Heart right ventricle (tissue), 16 donors: ENCODE data around the gene TMEM255B. TPM values are rescaled to one million over a fixed set of nuclear protein-coding genes. Genes with fewer than 3 reads are reported as not detected.
A peak's percentile ranks its signal among the peaks of the same experiment; 100 is the strongest.

Source experiments
- ATAC-seq, 8 donors: fragments of 200-7000 bp; cut with Tn5 transposase; one replicate each; pipeline ENCODE4 v1.9.1; 2020; ENCODE audit warnings: mild to moderate bottlenecking in 8 of 8, moderate library complexity in 8 of 8, moderate number of reproducible peaks in 1 of 8
- DNase-seq, 2 donors: peaks; one replicate each; pipeline ENCODE4 v3.0.0-alpha.2; 2020
- H3K27ac ChIP-seq, 10 donors: fragments of 200-600 bp; sonication (generic) in 2 of 10; one replicate each; pipeline versions ENCODE4 v1.5.0 to v1.8.0; 2020 to 2022; ENCODE audit warnings: mild to moderate bottlenecking in 3 of 10
- H3K27me3 ChIP-seq, 7 donors: fragments of 200-600 bp; one replicate each; pipeline ENCODE4 v1.8.0; 2021 to 2022; ENCODE audit warnings: mild to moderate bottlenecking in 2 of 7
- H3K36me3 ChIP-seq, 9 donors: fragments of 200-600 bp; sonication (generic) in 1 of 9; one replicate each; pipeline versions ENCODE4 v1.5.0 to v1.8.0; 2020 to 2022; ENCODE audit warnings: mild to moderate bottlenecking in 2 of 9
- H3K4me1 ChIP-seq, 9 donors: fragments of 200-600 bp; sonication (generic) in 1 of 9; one replicate each; pipeline versions ENCODE4 v1.5.0 to v1.8.0; 2020 to 2022; ENCODE audit warnings: mild to moderate bottlenecking in 4 of 9
- H3K4me3 ChIP-seq, 10 donors: fragments of 200-600 bp; sonication (generic) in 2 of 10; one replicate each; pipeline versions ENCODE4 v1.5.0 to v1.8.0; 2020 to 2022; ENCODE audit warnings: mild to moderate bottlenecking in 7 of 10, moderate library complexity in 2 of 10
- H3K9me3 ChIP-seq, 11 donors: fragments of 200-600 bp in 10 of 11; sonication (generic) in 2 of 11; one replicate each; pipeline versions ENCODE4 v1.5.0 to v1.8.0; 2013 to 2022; ENCODE audit warnings: mild to moderate bottlenecking in 2 of 11, control low read depth in 1 of 11, moderate library complexity in 1 of 11
- WGBS, 2 donors: extraction: QIAGEN DNeasy Blood & Tissue Kit; methylation state at CpG; one replicate each; pipeline ENCODE4 v1.1.7; 2013; ENCODE audit warnings: inconsistent platforms in 1 of 2; 5-methylcytosine and 5-hydroxymethylcytosine counted together
- intact Hi-C, 10 donors: fragments of 100-400 bp; cut with DNase I; formaldehyde crosslinking; loops; one replicate each; pipeline versions ENCODE4 v1.11.1 to v1.14.2; 2022
- polyA plus RNA-seq, 2 donors: library from polyadenylated mRNA; stranded (reverse); fragments of 200-250 nt; gene quantifications; one replicate each; pipeline ENCODE4 v1.2.3, GENCODE V29; 2013
- total RNA-seq, 10 donors: library from RNA; stranded (reverse); fragmentation: NEBNext Ultra II Directional in 3 of 10; extraction: Animal tissue kit (Norgen Biotek cat#: 25700) in 3 of 10; gene quantifications; one replicate each; pipeline versions ENCODE4 v1.2.1 to v1.2.4, GENCODE V29; 2021 to 2023
- TF ChIP-seq, protein P1 (sequence below), 9 donors: fragments of 200-600 bp; sonication (generic) in 2 of 9; IDR thresholded peaks; one replicate each; pipeline versions ENCODE4 v1.5.0 to v1.8.0; 2021 to 2022; ENCODE audit warnings: antibody characterized with exemption in 9 of 9, mild to moderate bottlenecking in 5 of 9, moderate library complexity in 1 of 9
- donor health status: Arrhythmogenic right ventricular cardiomyopathy.
- donor health status: ischemic (EF 13 %, LVEDD 7.1; RV severe dilation, severe dysfunction).
- donor health status: healthy with polysubstance abuse.
- donor health status: DM: no; HTN: yes; CAD: no.
- donor health status: DM: no; HTN: no; CAD: no.
- donor health status: ischemic (EF 25% LVEDD 6.9; RV normal size, moderate dysfunction).
- donor health status: ischemic (EF 25% LVEDD 5.7; RV mildly dilated, moderate dysfunction).
- donor health status: healthy.
- donor health status: DM: yes; HTN: yes; CAD: no.
- donor health status: Ischemic cardiomyopathy.
- donor health status: ischemic (EF 35%, LVEDD 5.7; RV mildly dilated, moderate dysfunction).
- donor health status: nonischemic (EF 11% LVEDD 7.7; RV severe dilation, severe dysfunction).
- donor health status: DM: yes; HTN: yes; CAD: no.
- donor health status: PGD.
- donor health status: ischemic (EF 29% LVEDD 5.4; RV normal size, mild dysfunction).
- donor health status: nonischemic (EF 23%, LVEDD 6.1; RV moderate dilation, normal function).

Gene TMEM255B
- total and polyA plus RNA-seq, 12 donors: 2.4 to 12.9 (median 6.3) TPM

DNA sequence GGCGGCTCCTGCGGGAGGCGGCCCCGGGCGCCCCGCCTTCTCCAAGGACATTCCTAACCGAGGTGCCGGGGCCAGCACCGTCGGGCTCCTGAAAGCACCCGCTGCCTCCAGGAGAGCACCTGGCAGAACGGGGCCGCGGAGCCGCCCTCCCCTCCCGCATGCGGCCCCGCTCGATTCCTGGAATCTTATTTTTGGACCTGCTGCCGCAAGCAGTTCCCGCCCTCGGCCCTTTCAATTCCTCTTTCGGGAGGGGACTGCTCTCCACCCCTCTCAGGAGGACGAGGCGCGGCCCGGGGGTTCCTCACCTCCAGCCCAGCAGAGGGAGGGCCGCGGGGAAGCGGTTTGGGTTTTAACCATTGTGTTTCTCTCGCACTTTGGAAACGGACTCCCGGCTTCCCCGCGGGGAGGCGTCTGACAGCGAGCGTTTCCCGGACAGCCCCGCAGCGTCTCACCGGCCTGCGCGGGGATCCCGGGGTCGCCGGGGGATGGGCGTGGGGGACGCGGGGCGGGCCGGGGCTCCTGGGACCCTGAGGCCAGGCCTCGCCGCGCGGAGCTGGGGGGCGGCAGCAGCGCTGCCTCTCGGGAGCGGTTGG, 104.0 kb downstream of the TMEM255B start:
- intact Hi-C loops: loop anchor here in 7 of 10 donors (2.0 to 5.0 kb wide), 4 partner anchors 41 to 84 kb away; no protein-coding TSS in a partner anchor
- Histone ChIP-seq H3K27me3 (peaks cover 0 to 34% (median 0%) of the 10 kb centered on the region in 7 donors), H3K36me3 (peaks cover 0 to 25% (median 0%) of the 10 kb centered on the region in 9 donors), H3K4me1 (peaks cover 16 to 64% (median 48%) of the 10 kb centered on the region in 9 donors), H3K27ac (peak overlapping the region; percentile 92 to 99 (median 97)), H3K4me3 (peak overlapping the region; percentile 70 to 95 (median 86)), H3K9me3 (no peaks in the 10 kb centered on the region)
- DNase-seq (peak in 1 of 2 donors; percentile 80), ATAC-seq (peak; percentile 52 to 79 (median 68))
- WGBS, 2 donors: 2 to 4% methylated on average over 59 to 60 of the region's 60 CpGs
- TF ChIP-seq, protein P1, sequence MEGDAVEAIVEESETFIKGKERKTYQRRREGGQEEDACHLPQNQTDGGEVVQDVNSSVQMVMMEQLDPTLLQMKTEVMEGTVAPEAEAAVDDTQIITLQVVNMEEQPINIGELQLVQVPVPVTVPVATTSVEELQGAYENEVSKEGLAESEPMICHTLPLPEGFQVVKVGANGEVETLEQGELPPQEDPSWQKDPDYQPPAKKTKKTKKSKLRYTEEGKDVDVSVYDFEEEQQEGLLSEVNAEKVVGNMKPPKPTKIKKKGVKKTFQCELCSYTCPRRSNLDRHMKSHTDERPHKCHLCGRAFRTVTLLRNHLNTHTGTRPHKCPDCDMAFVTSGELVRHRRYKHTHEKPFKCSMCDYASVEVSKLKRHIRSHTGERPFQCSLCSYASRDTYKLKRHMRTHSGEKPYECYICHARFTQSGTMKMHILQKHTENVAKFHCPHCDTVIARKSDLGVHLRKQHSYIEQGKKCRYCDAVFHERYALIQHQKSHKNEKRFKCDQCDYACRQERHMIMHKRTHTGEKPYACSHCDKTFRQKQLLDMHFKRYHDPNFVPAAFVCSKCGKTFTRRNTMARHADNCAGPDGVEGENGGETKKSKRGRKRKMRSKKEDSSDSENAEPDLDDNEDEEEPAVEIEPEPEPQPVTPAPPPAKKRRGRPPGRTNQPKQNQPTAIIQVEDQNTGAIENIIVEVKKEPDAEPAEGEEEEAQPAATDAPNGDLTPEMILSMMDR (IDR thresholded peaks at IDR 0.05): peak in 2 of 9 donors; percentile 14 to 30

- DNase-seq (peak; percentile 69 to 83), ATAC-seq (peak; percentile 30 to 79 (median 56))
- H3K27me3 ChIP-seq: peaks cover 0 to 34% (median 0%) of the 10 kb centered on the region in 7 donors
- 0% methylated on average over 95 to 113 of the region's 116 CpGs for WGBS, 2 donors
- H3K36me3 ChIP-seq: peaks cover 0 to 18% (median 0%) of the 10 kb centered on the region in 9 donors
- peak within 1 kb of the TSS; percentile 92 to 99 (median 97) for H3K27ac ChIP-seq
- TF ChIP-seq, protein P1 (IDR thresholded peaks at IDR 0.05): no peak
- intact Hi-C loops: loop anchor here in 7 of 10 donors (1.0 to 5.0 kb wide), 6 partner anchors 15 to 84 kb away; no protein-coding TSS in a partner anchor
- peak within 1 kb of the TSS; percentile 70 to 95 (median 86) for H3K4me3 ChIP-seq
- H3K9me3 ChIP-seq: no peaks in the 10 kb centered on the region
- H3K4me1 ChIP-seq: peaks cover 16 to 57% (median 46%) of the 10 kb centered on the region in 9 donors
Measured at GRCh38 chr13:113863524-113864272, 104.7 kb downstream of the TMEM255B start, which contains the start of gene GAS6. GAS6 (minus strand) TSS chr13:113864076; CDS start chr13:113863920, 156 bp downstream.

DNA sequence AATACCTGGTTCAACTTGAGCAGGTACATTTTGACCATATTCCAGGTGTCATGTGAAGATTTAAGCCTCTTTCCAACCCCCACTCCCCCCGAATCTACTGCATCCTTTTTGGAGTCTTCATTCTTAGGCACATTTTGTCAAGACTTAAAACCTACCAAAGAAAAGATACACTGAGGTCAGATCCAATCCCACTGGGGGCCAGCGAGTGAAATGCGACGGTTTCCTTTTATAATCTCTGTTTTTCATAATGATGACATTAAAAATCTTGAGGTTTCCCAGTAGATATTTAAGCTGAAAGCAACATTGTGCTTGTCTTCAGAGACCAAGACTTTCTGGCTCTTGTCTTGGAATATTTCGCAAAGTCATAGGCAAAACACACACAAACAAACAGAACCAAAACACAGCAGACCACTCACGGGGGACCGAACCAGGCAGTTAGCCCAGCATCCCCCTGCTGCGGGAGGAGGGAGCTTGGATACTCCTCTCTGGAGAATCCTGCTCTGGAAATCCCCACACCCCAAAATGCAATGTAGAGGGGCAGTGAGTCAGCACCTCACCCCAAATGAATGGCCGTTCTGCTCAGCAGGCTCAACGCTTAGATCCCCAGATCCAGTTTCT, 105.4 kb downstream of the TMEM255B start:
- DNase-seq (no peak), ATAC-seq (no peak)
- H3K36me3 ChIP-seq: peaks cover 0 to 11% (median 0%) of the 10 kb centered on the region in 9 donors
- intact Hi-C loops: loop anchor here in 6 of 10 donors (1.0 to 5.0 kb wide), 5 partner anchors 14 to 83 kb away; no protein-coding TSS in a partner anchor
- H3K9me3 ChIP-seq: no peaks in the 10 kb centered on the region
- H3K27ac ChIP-seq: peak overlapping the region; percentile 71 to 99 (median 97)
- TF ChIP-seq, protein P1 (IDR thresholded peaks at IDR 0.05): no peak
- H3K27me3 ChIP-seq: peaks cover 0 to 34% (median 0%) of the 10 kb centered on the region in 7 donors
- H3K4me3 ChIP-seq: peak overlapping the region; percentile 26 to 95 (median 86)
- H3K4me1 ChIP-seq: peaks cover 16 to 57% (median 44%) of the 10 kb centered on the region in 9 donors
- WGBS, 2 donors: 10 to 13% methylated on average over 10 of the region's 10 CpGs

- no peak overlapping the region for H3K27ac ChIP-seq
- TF ChIP-seq, protein P1 (IDR thresholded peaks at IDR 0.05): no peak
- WGBS, 2 donors: 95 to 98% methylated on average over 4 of the region's 4 CpGs
Measured at GRCh38 chr13:113865427-113865826, 106.4 kb downstream of the TMEM255B start.

More at GRCh38 chr13:113865427-113865826, 106.4 kb downstream of the TMEM255B start:
- peaks cover 0 to 34% (median 0%) of the 10 kb centered on the region in 7 donors for H3K27me3 ChIP-seq
- peaks cover 0 to 4% (median 0%) of the 10 kb centered on the region in 9 donors for H3K36me3 ChIP-seq
- H3K4me1 ChIP-seq: peaks cover 12 to 47% (median 34%) of the 10 kb centered on the region in 9 donors
- ATAC-seq (no peak), DNase-seq (no peak)
- intact Hi-C loops: loop anchor here in 1 of 10 donors (2.0 kb wide), 1 partner anchor 13 kb away; no protein-coding TSS in a partner anchor
- H3K9me3 ChIP-seq: no peaks in the 10 kb centered on the region
- H3K4me3 ChIP-seq: no peak overlapping the region
